B cell (primary cell): Measurements from ENCODE around the gene HEXIM1. TPM values are rescaled to one million over a fixed set of nuclear protein-coding genes. Genes with fewer than 3 reads are reported as not detected.

Source experiments
- ATAC-seq: fragments of 200-7000 bp; cut with Tn5 transposase; one replicate; pipeline ENCODE4 v1.10.0; 2021; ENCODE audit warnings: low read depth, mild to moderate bottlenecking, moderate number of reproducible peaks, moderate library complexity
- CTCF ChIA-PET: fragments of 350-600 bp; sonication (Branson Sonifier 250); formaldehyde crosslinking; loops from one replicate; lab custom pipeline; 2021; ENCODE audit warnings: antibody characterized with exemption, inconsistent platforms; lab: Charles Lee
- POLR2A ChIA-PET: fragments of 350-600 bp; sonication (Branson Sonifier 250); formaldehyde crosslinking; loops from one replicate; lab custom pipeline; 2021; ENCODE audit warnings: antibody characterized with exemption; lab: Charles Lee
- DNase-seq: peaks from one replicate; pipeline ENCODE4 v3.0.0; 2013
- H2AFZ ChIP-seq: 2 replicates; pipeline ENCODE4 v1.6.1; 2012; ENCODE audit warnings: mild to moderate bottlenecking, low read depth, low read length; ENCODE audit not compliant: insufficient read depth, poor library complexity, severe bottlenecking
- H3K27ac ChIP-seq, 2 donors: 1 replicate in 1 of 2; 2 replicates in 1 of 2; pipeline ENCODE4 v1.5.1; 2012 to 2013; ENCODE audit warnings: low read length in 2 of 2, mild to moderate bottlenecking in 2 of 2, moderate library complexity in 1 of 2
- H3K27me3 ChIP-seq, 4 experiments: fragments of 200-600 bp in 1 of 4; sonication (generic) in 1 of 4; replicated peaks in 1 of 4; 1 replicate in 2 of 4; 2 replicates in 2 of 4; pipeline versions ENCODE4 v1.6.1 to v1.7.0; 2013 to 2016; ENCODE audit warnings: low read length in 3 of 4, mild to moderate bottlenecking in 2 of 4, mixed read lengths in 1 of 4, moderate library complexity in 1 of 4; ENCODE audit not compliant: insufficient read depth in 4 of 4, control insufficient read depth in 3 of 4; ENCODE audit errors: control extremely low read depth in 1 of 4
- H3K36me3 ChIP-seq, 2 experiments: replicated peaks in 1 of 2; 1 replicate in 1 of 2; 2 replicates in 1 of 2; pipeline versions ENCODE4 v1.6.1 to v1.7.1; 2013; ENCODE audit warnings: low read length in 1 of 2; ENCODE audit not compliant: insufficient read depth in 2 of 2, control insufficient read depth in 1 of 2; ENCODE audit errors: control extremely low read depth in 1 of 2, extremely low read depth in 1 of 2
- H3K4me1 ChIP-seq, 2 donors: fragments of 200-600 bp in 1 of 2; sonication (generic) in 1 of 2; 1 replicate in 1 of 2; 2 replicates in 1 of 2; pipeline versions ENCODE4 v1.5.1 to v1.6.1; 2013 to 2017; ENCODE audit warnings: low read length in 2 of 2; ENCODE audit not compliant: control insufficient read depth in 2 of 2, insufficient read depth in 2 of 2
- H3K4me2 ChIP-seq: replicated peaks from 2 replicates; pipeline ENCODE3; 2012; ENCODE audit warnings: mild to moderate bottlenecking, low read depth, low read length; ENCODE audit not compliant: poor library complexity, severe bottlenecking
- H3K4me3 ChIP-seq, 5 experiments: fragments of 200-600 bp in 1 of 5; sonication (generic) in 1 of 5; 1 replicate in 3 of 5; 2 replicates in 2 of 5; pipeline versions ENCODE4 v1.5.1 to v1.7.0; 2011 to 2016; ENCODE audit warnings: low read length in 4 of 5, mild to moderate bottlenecking in 4 of 5, low read depth in 2 of 5, control low read depth in 1 of 5, moderate library complexity in 1 of 5; ENCODE audit not compliant: insufficient read depth in 1 of 5; ENCODE audit errors: control extremely low read depth in 1 of 5, extremely low read depth in 1 of 5
- H3K79me2 ChIP-seq: fragments of 200-600 bp; sonication (generic); one replicate; pipeline ENCODE4 v1.6.0; 2016; ENCODE audit warnings: low read length; ENCODE audit not compliant: control insufficient read depth, insufficient read depth
- H3K9ac ChIP-seq: fragments of 200-600 bp; sonication (generic); 2 replicates; pipeline ENCODE4 v1.6.1; 2017; ENCODE audit warnings: mild to moderate bottlenecking, low read length, moderate library complexity
- H3K9me3 ChIP-seq, 3 donors: one replicate each; pipeline versions ENCODE4 v1.6.1 to v1.7.1; 2013; ENCODE audit warnings: low read length in 2 of 3; ENCODE audit not compliant: control insufficient read depth in 2 of 3, insufficient read depth in 1 of 3; ENCODE audit errors: control extremely low read depth in 1 of 3
- H4K20me1 ChIP-seq: 2 replicates; pipeline ENCODE4 v1.6.0; 2012; ENCODE audit warnings: mild to moderate bottlenecking, low read length; ENCODE audit not compliant: insufficient read depth, control insufficient read depth, poor library complexity, severe bottlenecking
- H3K27ac Mint-ChIP-seq: one replicate; pipeline ENCODE4 v1.8.0; 2021; ENCODE audit warnings: mixed read lengths
- H3K27me3 Mint-ChIP-seq: one replicate; pipeline ENCODE4 v1.8.0; 2021; ENCODE audit warnings: mixed read lengths
- H3K4me1 Mint-ChIP-seq: one replicate; pipeline ENCODE4 v1.8.0; 2021; ENCODE audit warnings: mixed read lengths
- H3K4me3 Mint-ChIP-seq: one replicate; pipeline ENCODE4 v1.8.0; 2021; ENCODE audit warnings: mixed read lengths
- H3K9me3 Mint-ChIP-seq: one replicate; pipeline ENCODE4 v1.8.0; 2022; ENCODE audit warnings: mixed read lengths; ENCODE audit not compliant: insufficient read depth
- EZH2 ChIP-seq: IDR thresholded peaks from 2 replicates; pipeline ENCODE4 v1.6.1; 2012; ENCODE audit warnings: borderline replicate concordance, low read depth, mild to moderate bottlenecking, moderate library complexity, low read length; ENCODE audit not compliant: insufficient read depth, poor library complexity, severe bottlenecking
- WGBS: methylation state at CpG from one replicate; pipeline ENCODE4 v1.1.5; 2013; ENCODE audit warnings: missing lambda C conversion rate; ENCODE audit not compliant: insufficient coverage; 5-methylcytosine and 5-hydroxymethylcytosine counted together
- intact Hi-C: fragments of 100-400 bp; cut with micrococcal nuclease; formaldehyde crosslinking; loops from one replicate; pipeline ENCODE4 v1.10.0; 2022
- polyA plus RNA-seq: library from polyadenylated mRNA; depleted of rRNA; stranded (reverse); fragments of >200 nt; gene quantifications from 2 replicates; pipeline ENCODE4 v1.2.3, GENCODE V29; 2012
- total RNA-seq, 2 donors: library from RNA; stranded (reverse); fragments of 120-200 nt in 1 of 2; gene quantifications; 1 replicate in 1 of 2; 2 replicates in 1 of 2; pipeline versions ENCODE4 v1.2.3 to v1.2.4, GENCODE V29; 2013 to 2022
- TF ChIP-seq, protein P1 (sequence below): fragments of 200-600 bp; IDR thresholded peaks from one replicate; pipeline ENCODE4 v1.8.0; 2022; ENCODE audit warnings: antibody characterized with exemption, mild to moderate bottlenecking

Gene HEXIM1
- total and polyA plus RNA-seq, 2 donors (not counting 1 experiment from before 2014, with no cell fraction given) = 23.7 to 48.9 TPM

DNA sequence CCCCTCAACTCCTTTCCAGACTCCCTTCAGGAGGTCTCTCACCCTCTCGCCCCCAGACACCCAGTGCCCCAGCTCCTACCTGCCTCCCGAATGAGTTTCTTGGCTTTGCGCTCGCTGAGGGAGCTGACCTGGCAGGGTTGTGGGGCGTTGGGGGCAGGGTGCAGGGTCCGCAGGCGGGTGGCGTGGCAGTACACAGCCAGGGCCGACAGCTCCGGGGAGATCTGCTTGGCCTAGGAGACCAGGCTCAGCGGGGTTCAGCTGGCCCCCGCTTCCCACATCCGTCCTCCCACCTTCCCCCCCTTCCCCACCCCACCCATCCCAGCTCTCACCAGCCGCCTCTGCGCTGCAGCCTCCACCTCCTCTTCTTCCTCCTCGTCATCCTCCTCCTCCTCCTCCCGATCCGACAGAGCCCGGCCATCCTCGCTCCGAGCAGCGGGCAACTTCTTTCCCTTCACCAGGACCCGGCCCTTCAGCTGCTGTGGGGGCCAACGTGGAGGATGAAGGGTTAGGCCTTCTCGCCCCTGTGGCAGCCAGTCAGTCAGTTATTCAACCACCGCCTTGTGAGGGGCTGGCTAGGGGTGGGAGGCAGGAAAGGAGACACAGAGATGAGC is 33.2 kb upstream of the HEXIM1 start:
- peaks cover 3% of the 10 kb centered on the region for H3K27me3 Mint-ChIP-seq
- Histone ChIP-seq H3K36me3 (no peaks in the 10 kb centered on the region), H2AFZ (no peak overlapping the region), H3K27ac (no peak overlapping the region), H3K79me2 (no peaks in the 10 kb centered on the region), H3K27me3 (no peaks in the 10 kb centered on the region), H3K4me3 (no peak overlapping the region), H3K4me1 (peaks cover 10 to 11% of the 10 kb centered on the region in 2 donors), H3K9ac (no peak overlapping the region), H3K4me2 (no peak overlapping the region), H4K20me1 (no peaks in the 10 kb centered on the region), H3K9me3 (no peaks in the 10 kb centered on the region)
- no peak overlapping the region for H3K4me3 Mint-ChIP-seq
- no peak for TF ChIP-seq EZH2
- TF ChIP-seq, protein P1, sequence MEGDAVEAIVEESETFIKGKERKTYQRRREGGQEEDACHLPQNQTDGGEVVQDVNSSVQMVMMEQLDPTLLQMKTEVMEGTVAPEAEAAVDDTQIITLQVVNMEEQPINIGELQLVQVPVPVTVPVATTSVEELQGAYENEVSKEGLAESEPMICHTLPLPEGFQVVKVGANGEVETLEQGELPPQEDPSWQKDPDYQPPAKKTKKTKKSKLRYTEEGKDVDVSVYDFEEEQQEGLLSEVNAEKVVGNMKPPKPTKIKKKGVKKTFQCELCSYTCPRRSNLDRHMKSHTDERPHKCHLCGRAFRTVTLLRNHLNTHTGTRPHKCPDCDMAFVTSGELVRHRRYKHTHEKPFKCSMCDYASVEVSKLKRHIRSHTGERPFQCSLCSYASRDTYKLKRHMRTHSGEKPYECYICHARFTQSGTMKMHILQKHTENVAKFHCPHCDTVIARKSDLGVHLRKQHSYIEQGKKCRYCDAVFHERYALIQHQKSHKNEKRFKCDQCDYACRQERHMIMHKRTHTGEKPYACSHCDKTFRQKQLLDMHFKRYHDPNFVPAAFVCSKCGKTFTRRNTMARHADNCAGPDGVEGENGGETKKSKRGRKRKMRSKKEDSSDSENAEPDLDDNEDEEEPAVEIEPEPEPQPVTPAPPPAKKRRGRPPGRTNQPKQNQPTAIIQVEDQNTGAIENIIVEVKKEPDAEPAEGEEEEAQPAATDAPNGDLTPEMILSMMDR = no peak
- 94% methylated on average over 12 of the region's 26 CpGs for WGBS
- H3K4me1 Mint-ChIP-seq = peaks cover 12% of the 10 kb centered on the region
- ChIA-PET CTCF (interaction anchor here (1.4 kb wide), 1 partner anchor 16 kb away, joined by 3 read pairs; no protein-coding TSS in a partner anchor), POLR2A (no interaction called here)
- no peak for ATAC-seq
- intact Hi-C loops = no loop called here
- no peak for DNase-seq
- H3K27ac Mint-ChIP-seq = no peak overlapping the region
- no peaks in the 10 kb centered on the region for H3K9me3 Mint-ChIP-seq

DNA sequence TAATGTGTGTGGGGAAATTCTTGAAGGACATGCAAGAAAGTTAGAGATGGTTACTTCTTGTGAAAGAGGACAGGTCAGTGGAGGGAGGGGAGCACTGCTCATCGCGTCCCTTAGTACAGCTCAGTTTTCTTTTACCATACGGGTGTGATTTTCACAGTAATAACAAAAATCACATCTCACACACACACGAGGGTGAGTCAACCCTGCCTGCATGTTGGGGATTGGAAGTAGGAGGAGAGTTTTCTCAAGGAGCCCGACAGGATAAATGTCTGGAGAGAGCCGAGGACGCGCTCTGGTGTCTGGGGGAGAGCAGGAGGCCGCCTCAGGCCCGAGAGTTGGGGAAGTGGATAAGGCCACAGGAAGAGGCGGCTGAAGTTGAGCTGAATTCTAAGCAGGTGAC is 32.4 kb upstream of the HEXIM1 start:
- ChIA-PET POLR2A (no interaction called here), CTCF (interaction anchor here (1.2 kb wide), 1 partner anchor 17 kb away, joined by 4 read pairs; no protein-coding TSS in a partner anchor)
- H3K4me1 ChIP-seq = peaks cover 10 to 11% of the 10 kb centered on the region in 2 donors
- H3K4me2 ChIP-seq = no peak overlapping the region
- no peak overlapping the region for H3K4me3 ChIP-seq
- no peak overlapping the region for H2AFZ ChIP-seq
- H3K36me3 ChIP-seq = no peaks in the 10 kb centered on the region
- H4K20me1 ChIP-seq = no peaks in the 10 kb centered on the region
- intact Hi-C loops = no loop called here
- TF ChIP-seq, protein P1 = no peak
- TF ChIP-seq EZH2 = no peak
- no peak overlapping the region for H3K9ac ChIP-seq
- Mint-ChIP-seq H3K9me3 (no peaks in the 10 kb centered on the region), H3K4me1 (peaks cover 12% of the 10 kb centered on the region), H3K27me3 (peaks cover 5% of the 10 kb centered on the region), H3K4me3 (no peak overlapping the region), H3K27ac (no peak overlapping the region)
- 67% methylated on average over 7 of the region's 11 CpGs for WGBS
- H3K9me3 ChIP-seq = no peaks in the 10 kb centered on the region
- H3K27ac ChIP-seq = no peak overlapping the region
- no peaks in the 10 kb centered on the region for H3K79me2 ChIP-seq
- no peak for ATAC-seq
- no peak for DNase-seq
- H3K27me3 ChIP-seq = peaks cover 0 to 5% (median 0%) of the 10 kb centered on the region in 4 experiments
